IPS-20b (cell line): ENCODE measurements around the gene ZNF287.

ENCODE experiments used
- H3K27ac ChIP-seq: one replicate; pipeline ENCODE4 v1.5.1; 2013; ENCODE audit warnings: low read length
- H3K27me3 ChIP-seq: 2 replicates; pipeline ENCODE4 v1.6.1; 2013; ENCODE audit warnings: mild to moderate bottlenecking, low read length, inconsistent platforms; ENCODE audit not compliant: insufficient read depth
- H3K36me3 ChIP-seq: 2 replicates; pipeline ENCODE4 v1.6.1; 2013; ENCODE audit warnings: low read depth, mild to moderate bottlenecking, inconsistent platforms, low read length, moderate library complexity; ENCODE audit not compliant: insufficient read depth
- H3K4me1 ChIP-seq: 2 replicates; pipeline ENCODE4 v1.6.1; 2013; ENCODE audit warnings: mild to moderate bottlenecking, control low read depth, inconsistent platforms, low read length, moderate library complexity; ENCODE audit not compliant: insufficient read depth
- H3K4me3 ChIP-seq: 2 replicates; pipeline ENCODE4 v1.5.1; 2013; ENCODE audit warnings: mild to moderate bottlenecking, low read length, inconsistent platforms
- H3K9ac ChIP-seq: 2 replicates; pipeline ENCODE4 v1.6.1; 2013; ENCODE audit warnings: low read depth, mild to moderate bottlenecking, inconsistent platforms, low read length, moderate library complexity
- H3K9me3 ChIP-seq: 2 replicates; pipeline ENCODE4 v1.6.1; 2013; ENCODE audit warnings: mild to moderate bottlenecking, low read depth, low read length, inconsistent platforms; ENCODE audit not compliant: insufficient read depth

ZNF287 gene

GRCh38 chr17:16513873-16514272, 55.1 kb downstream of the ZNF287 start:
- Histone ChIP-seq H3K27ac (no peak overlapping the region), H3K9me3 (no peaks in the 10 kb centered on the region), H3K36me3 (no peaks in the 10 kb centered on the region), H3K27me3 (peaks cover 22% of the 10 kb centered on the region), H3K4me1 (peaks cover 17% of the 10 kb centered on the region; the same call in 1 of the 2 replicates), H3K4me3 (no peak overlapping the region), H3K9ac (no peak overlapping the region)

GRCh38 chr17:16512011-16512410, 57.0 kb downstream of the ZNF287 start:
- Histone ChIP-seq H3K27ac (no peak overlapping the region), H3K27me3 (peaks cover 15% of the 10 kb centered on the region), H3K36me3 (no peaks in the 10 kb centered on the region), H3K4me3 (no peak overlapping the region), H3K4me1 (peaks cover 17% of the 10 kb centered on the region; the same call in 1 of the 2 replicates), H3K9ac (no peak overlapping the region), H3K9me3 (no peaks in the 10 kb centered on the region)

- Histone ChIP-seq H3K36me3 (no peaks in the 10 kb centered on the region), H3K27me3 (peaks cover 12% of the 10 kb centered on the region), H3K4me3 (no peak overlapping the region), H3K27ac (no peak overlapping the region), H3K9me3 (no peaks in the 10 kb centered on the region), H3K9ac (no peak overlapping the region), H3K4me1 (peaks cover 17% of the 10 kb centered on the region; the same call in 1 of the 2 replicates)
These were observed 57.4 kb downstream of the ZNF287 start for GRCh38 chr17:16511593-16511992.

GRCh38 chr17:16507918-16508533, 61.0 kb downstream of the ZNF287 start:
- H3K4me1 ChIP-seq, result peaks cover 12% of the 10 kb centered on the region; the same call in 1 of the 2 replicates
- H3K4me3 ChIP-seq, result no peak overlapping the region
- no peak overlapping the region for H3K27ac ChIP-seq

GRCh38 chr17:16506188-16506587, 62.8 kb downstream of the ZNF287 start:
- Histone ChIP-seq H3K9ac (no peak overlapping the region), H3K4me1 (no peaks in the 10 kb centered on the region), H3K9me3 (no peaks in the 10 kb centered on the region), H3K36me3 (no peaks in the 10 kb centered on the region), H3K27ac (no peak overlapping the region), H3K4me3 (no peak overlapping the region), H3K27me3 (no peaks in the 10 kb centered on the region)

More at GRCh38 chr17:16507918-16508533, 61.0 kb downstream of the ZNF287 start:
- H3K9me3 ChIP-seq, result no peaks in the 10 kb centered on the region
- H3K9ac ChIP-seq, result no peak overlapping the region
- H3K36me3 ChIP-seq, result no peaks in the 10 kb centered on the region
- H3K27me3 ChIP-seq, result no peaks in the 10 kb centered on the region

- H3K9ac ChIP-seq, result no peak overlapping the region
- no peaks in the 10 kb centered on the region for H3K27me3 ChIP-seq
- no peaks in the 10 kb centered on the region for H3K9me3 ChIP-seq
- no peak overlapping the region for H3K4me3 ChIP-seq
- no peak overlapping the region for H3K27ac ChIP-seq
- H3K36me3 ChIP-seq, result no peaks in the 10 kb centered on the region
- H3K4me1 ChIP-seq, result no peaks in the 10 kb centered on the region
These were observed 64.0 kb downstream of the ZNF287 start for GRCh38 chr17:16504984-16505383.
